GM12873 (cell line): ENCODE data around the gene ROR2.

ENCODE experiments used
- TF ChIP-seq, protein P1 (sequence below): IDR thresholded peaks from 2 replicates; pipeline ENCODE4 v1.5.1; 2012; ENCODE audit warnings: low read depth, mild to moderate bottlenecking, moderate library complexity, low read length, control low read depth; ENCODE audit not compliant: insufficient read depth; ENCODE audit errors: missing control alignments

ROR2 gene

DNA sequence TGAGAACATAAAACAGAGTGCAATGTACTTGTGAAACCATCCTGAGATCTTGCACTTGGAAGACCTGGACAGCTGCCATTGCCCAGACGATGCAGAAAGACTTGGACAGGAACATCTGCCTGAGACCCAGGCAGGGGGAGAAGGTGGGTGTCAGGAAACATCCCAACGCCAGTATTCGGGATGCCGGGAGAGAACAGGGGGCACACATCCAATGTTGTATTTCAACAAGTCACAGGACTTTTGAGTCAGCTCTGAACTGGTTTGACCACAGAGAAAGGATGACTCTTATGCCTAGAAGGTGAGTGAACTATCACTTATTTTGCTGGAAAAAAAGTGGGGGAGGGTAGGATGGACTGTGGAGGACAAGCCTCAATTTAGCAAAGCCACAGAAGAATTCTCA is 124.6 kb downstream of the ROR2 start:
- TF ChIP-seq, protein P1, sequence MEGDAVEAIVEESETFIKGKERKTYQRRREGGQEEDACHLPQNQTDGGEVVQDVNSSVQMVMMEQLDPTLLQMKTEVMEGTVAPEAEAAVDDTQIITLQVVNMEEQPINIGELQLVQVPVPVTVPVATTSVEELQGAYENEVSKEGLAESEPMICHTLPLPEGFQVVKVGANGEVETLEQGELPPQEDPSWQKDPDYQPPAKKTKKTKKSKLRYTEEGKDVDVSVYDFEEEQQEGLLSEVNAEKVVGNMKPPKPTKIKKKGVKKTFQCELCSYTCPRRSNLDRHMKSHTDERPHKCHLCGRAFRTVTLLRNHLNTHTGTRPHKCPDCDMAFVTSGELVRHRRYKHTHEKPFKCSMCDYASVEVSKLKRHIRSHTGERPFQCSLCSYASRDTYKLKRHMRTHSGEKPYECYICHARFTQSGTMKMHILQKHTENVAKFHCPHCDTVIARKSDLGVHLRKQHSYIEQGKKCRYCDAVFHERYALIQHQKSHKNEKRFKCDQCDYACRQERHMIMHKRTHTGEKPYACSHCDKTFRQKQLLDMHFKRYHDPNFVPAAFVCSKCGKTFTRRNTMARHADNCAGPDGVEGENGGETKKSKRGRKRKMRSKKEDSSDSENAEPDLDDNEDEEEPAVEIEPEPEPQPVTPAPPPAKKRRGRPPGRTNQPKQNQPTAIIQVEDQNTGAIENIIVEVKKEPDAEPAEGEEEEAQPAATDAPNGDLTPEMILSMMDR, result no peak

DNA sequence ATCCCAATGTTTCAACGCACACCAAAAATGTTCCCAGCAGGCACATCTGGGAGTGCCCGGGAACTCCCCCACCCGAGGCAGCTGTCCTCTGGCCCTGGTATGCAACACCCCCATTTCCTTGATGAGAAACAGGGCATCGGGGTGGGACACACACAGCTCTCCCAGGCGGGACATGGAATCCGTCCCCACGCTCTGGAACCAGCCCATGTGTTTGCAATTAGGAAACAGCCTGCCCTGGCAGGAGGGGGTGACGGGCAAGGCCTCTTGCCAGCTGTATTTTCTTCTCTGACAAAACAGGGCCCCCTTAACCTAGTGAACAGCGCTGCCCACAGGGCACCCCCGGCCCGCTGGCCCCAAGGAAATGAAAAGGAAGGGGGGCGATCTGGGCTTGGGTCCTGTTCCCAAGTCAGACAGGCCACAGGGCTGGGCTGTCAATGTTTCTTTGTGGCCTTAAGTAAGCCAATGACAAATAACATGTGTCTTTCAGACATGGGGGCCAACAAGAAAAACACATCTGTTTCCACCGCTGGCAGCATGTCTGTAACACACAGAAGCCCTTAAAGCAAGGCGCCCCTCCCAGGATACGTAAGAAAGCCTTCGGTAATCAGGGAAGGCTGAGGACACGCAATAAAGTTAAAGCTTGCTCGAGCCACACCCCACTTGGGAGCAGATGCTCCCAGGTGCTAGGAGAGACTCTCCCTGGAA is 125.3 kb downstream of the ROR2 start:
- TF ChIP-seq, protein P1, result no peak

DNA sequence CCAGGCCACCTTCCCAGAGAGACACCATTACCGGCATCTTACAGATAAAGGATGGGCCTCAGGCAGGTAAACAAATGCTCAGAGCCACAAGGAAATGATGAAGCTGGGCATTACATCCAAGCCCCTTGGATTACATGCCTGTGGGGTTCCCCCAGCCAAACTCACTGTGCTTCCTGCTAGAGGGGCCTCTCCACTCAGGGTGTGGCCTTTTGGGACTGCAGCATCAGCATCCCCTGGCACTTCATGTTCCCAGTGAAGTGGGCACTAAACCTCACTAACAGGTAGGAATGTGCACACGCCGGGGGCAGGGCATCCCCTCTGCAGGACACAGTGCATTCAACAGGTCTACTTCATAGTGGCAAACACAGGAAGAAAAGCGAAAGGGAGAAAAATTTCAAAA is 125.9 kb downstream of the ROR2 start:
- TF ChIP-seq, protein P1, result no peak

DNA sequence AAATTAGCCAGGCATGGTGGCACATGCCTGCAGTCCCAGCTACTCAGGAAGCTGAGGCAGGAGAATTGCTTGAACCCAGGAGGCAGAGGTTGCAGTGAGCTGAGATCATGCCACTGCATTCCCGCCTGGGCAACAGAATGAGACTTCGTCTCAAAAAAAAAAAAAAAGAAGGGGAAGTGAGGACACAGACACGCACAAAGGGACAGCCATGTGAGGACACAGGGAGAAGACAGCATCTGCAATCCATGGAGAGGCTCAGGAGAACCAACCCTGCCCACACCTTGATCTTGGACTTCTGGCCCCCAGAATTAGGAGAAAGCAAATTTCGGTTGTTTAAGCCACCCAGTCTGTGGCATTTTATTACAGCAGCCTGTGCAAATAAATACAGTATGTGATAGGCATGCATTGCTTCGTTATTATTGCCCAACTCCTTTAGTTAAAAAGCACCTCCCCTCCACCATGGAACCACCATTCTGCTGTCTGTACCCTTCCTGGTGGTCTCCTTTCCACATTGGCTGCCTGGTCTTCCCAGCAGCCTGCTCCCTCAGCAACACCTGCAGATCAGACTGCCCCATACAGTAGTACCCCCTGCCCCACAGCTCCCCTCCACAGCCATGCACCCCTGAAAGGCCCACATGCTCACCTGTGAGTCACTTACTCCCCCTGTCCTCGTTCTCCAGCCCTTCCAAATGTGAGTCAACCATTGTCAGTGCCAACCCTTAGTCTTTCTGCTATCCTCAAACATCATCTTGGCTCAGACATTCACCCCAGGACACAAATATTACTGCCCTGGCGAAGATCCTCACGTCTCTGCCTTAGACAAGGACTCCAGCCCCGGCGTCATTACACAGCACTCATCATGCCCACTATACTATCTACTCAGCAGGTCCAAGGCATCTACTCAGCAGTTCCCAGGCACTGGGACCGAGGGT is 128.8 kb downstream of the ROR2 start:
- TF ChIP-seq, protein P1, result no peak

DNA sequence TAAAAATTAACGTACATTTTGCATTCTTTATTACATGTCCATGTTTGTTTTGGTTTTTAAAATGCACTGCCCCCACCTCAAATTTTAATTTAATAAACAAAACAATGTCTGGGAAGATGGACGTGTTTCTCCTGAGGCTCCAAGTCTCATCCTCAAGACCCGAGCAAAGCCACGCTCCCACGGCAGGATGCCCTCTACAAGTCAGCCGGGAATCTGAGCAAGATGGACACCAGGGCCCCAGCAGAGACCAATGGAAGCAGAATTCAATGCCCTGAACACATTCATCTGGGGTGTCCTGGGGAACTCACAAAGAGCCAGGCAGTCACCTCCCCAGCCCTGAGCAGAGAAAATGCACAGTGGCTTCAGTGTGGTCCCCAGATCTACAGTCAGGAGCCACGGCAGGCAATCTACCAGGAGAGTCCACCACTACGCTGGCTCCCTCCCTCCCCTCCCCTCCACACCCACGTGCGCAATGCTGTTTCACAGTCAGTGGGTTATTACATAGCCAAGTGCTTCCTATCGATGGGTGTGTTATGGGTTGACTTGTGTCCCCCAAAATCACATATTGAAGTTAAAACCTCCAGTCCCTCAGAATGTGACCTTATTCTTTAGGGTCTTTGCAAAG is 129.8 kb downstream of the ROR2 start:
- TF ChIP-seq, protein P1, result no peak

DNA sequence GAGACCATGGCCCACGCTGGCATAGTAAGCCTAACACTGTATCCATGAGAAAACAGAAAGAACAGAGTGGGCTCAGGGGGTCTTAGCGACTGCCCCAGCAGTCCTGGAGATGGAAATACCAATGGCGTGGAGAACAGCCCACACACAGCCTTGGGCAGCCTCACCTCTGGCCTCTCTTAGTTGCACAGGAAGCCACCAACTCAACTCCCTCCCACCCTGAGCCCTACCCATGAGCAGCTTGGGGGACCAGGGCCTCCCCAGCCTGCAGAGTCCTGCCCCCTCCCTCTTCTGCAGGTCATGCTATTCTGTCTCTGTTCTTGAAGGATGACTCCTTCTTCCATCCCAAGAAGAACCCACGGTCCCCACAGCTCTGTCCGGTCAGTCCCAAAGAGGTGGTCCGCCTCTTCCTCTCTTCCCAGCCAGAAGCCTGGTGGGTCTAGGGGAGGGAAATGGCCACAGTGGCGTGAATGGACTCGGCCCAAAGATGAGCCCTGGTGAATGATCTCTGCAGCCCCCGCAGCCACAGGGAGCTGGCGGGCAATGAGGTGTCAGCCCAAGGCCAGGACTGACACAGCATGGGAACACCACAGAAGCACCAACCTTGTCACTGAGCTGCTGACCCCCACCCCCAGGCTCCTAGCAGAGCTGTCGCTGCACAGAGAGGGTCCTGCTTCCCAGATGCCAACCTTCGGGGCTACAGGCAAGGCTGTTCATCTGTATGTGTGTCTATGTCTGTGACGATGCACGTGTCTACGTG is 131.2 kb downstream of the ROR2 start:
- TF ChIP-seq, protein P1, result no peak
